Skin of body (tissue), 2 donors: ENCODE measurements around the gene DDAH1. TPM values are rescaled to one million over a fixed set of nuclear protein-coding genes. Genes with fewer than 3 reads are reported as not detected.
"Not testable (repeated sequence)": the region's sequence is repeated elsewhere in the genome, so short reads cannot be mapped to it uniquely, and the experiment has no call there.

Source experiments
- DNase-seq: peaks from one replicate; lab custom pipeline; 2025; lab: John Stamatoyannopoulos, UW
- total RNA-seq: library from RNA; depleted of rRNA; stranded (reverse); fragments of >200 nt; gene quantifications from one replicate; pipeline ENCODE4 v1.2.3, GENCODE V29; 2014

Gene DDAH1
- total RNA-seq: 20.7 TPM

DNA sequence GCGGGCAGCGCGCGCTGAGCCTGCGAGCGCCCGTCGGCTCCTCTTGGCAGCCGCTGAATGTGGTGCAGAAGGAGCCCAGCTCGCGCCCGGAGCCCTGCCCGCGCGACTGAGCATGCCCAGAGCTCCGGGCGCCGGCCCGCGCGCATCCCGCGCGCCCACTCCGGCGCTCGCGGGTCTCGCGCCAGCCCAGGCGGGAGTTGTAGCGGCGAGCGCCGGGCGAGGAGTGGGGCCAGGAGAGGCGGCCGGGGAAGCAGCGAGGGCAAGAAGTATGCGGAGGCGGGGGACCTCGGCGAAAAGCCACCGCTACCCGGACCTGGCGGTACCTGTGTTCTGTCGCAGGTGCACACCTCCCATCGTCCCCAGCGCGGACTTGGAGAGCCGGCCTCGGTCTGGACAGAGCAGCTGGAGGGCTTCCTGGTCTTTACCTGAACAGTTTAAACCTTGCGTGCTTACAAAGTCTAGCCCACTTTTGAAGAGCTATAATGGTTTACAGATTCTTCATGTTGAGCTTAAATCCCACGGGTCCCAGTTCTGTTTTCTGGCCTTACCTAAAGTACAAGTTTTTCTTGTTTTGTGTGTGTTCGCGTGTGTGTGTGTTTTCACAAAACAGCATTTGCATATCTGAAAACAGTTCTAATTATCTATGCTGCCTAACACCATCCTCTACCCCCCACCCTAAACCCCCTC, at the start of gene DDAH1:
DDAH1 (minus strand) TSS at position 61 of the 687 bp plus-strand sequence. CDS start 114 bp downstream, outside the sequence.
- peak; percentile 32 for DNase-seq

DNA sequence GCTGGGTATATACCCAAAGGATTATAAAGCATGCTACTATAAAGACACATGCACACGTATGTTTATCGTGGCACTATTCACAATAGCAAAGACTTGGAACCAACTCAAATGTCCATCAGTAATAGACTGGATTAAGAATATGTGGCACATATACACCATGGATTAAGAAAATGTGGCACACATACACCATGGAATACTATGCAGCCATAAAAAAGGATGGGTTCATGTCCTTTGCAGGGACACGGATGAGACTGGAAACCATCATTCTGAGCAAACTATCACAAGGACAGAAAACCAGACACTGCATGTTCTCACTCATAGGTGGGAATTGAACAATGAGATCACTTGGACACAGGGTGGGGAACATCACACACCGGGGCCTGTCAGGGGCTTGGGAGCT, 49.0 kb upstream of the DDAH1 start:
- not testable (repeated sequence) for DNase-seq

DNA sequence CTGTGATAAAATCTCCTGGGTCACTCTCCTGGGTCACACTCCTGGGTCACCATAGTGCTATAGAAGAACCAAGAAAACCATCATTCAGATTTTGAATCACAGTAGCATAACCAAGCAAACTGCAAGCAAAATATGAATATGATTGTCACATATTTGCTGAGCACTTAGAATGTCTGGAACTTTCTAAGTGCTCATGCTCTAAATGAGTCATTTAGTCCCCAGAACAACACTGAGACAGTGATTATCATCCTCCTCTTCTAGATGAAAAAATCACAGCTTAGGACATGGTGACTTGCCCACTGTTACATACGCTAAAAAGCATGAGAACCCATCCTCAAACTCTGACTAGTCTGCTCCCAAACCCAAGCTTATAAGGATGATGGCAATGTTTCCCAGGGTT, 39.5 kb upstream of the DDAH1 start:
- DNase-seq: no peak

DNA sequence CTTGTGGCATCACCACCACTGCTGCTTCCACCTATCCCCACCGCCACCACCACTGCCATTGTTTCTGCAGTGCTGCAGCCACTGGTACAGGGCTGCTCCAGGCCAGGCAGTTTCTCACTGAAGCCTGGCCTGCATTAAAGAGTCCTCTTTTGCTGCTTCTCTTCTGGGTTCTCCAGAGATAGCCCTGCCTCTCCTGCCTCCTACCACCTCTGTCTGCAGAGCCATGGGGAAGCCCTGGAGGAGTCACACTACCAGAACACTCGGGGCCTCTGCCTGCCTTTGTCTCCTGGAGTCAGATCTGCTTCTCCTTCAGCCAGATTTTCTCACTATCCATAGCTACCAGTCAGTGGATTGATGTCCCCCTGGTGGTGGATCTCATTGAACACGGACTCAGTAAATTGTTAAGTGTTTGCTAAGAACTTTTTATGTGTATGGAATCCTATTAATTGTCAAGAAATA, 37.7 kb upstream of the DDAH1 start:
- DNase-seq: peak; percentile 61

DNA sequence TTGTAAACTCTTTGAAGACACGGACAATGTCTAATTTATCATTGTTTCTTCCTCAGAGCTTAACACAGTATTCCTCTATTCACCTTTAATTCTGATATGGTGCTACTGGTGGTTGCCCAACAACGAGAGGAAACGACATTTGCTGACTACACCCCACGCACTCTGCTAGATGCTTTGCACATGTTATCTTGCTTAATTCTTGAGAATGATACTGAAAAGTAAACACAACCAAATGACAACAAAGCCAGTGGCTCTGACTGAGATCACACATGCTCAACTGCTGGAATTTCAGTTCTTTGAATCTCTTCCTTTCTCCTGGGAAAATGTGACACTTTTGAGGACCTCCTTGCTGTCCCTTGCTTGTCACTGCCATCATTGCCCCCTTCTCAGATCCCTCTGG, 37.2 kb upstream of the DDAH1 start:
- no peak for DNase-seq

DNA sequence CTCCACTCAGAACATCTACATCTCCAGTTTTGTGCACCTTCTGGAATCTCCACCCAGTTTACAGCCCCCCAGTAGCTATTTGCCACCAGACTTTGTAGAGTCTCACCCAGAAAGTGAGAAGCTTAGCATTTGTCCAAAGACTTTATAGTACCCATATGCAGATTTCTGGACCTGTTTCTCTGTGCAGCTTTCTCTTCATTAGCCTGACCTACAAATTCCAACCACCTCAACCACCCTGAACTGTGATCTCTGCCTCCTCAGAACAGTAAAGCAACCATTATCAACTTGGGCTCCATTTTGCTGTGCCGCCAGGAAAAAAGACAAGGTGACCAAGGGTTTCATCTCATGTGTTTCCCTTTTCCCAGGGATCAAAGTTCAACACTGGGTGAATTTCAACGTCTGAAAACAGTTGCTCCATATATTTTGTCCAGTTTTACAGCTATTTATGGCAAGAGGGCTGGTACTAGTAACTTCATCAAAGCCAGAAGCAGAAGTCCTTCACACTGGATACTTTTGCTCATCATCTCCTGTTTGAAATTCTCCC, 36.5 kb upstream of the DDAH1 start:
- no peak for DNase-seq

DNA sequence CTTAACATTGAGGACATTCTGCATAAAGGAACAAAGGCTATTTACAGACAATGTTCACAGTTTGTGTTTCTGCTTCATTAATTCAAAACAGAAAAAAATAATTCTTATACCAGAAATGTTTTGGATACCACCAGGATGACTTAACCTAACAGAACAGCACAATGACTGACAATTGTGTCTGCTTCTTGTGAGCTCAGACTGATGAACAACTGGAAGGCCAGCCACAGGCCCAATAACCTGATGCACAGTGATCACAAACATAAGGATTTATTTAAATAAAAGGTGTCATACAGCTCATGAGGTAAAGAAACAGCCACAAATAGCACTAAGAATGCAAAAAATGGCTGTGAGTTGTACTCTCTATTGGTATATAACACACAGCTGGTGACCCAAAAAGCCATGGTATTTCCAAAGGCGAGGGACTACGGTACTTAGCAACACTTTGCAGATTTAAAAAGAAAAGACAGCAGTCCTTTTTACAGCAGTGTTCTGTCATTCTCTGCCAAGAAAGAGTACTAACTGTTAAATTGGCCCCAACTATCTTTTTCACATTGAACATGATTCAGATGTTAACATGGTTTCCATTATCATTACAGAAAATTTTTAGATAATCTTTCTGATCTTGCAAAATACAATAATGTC, 32.1 kb upstream of the DDAH1 start:
- no peak for DNase-seq

DNA sequence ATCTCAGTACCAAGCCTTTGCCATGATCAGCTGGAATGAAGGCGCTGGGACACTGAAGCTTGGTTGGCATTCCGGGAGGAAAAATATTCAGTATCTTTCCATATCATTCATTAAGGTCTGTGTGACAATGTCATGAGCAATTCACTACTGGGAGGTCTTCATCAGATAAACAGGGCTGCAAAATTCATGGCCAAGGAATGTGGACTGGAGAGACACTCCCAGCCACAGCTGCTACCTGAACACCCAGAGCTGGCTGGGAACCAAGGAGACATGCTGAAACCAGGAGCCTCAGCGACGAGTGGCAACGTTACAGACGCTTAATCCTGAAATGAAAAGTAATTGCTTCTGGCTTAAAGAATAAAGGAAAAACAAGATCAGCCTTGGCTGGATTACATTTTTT, 30.6 kb upstream of the DDAH1 start:
- no peak for DNase-seq

DNA sequence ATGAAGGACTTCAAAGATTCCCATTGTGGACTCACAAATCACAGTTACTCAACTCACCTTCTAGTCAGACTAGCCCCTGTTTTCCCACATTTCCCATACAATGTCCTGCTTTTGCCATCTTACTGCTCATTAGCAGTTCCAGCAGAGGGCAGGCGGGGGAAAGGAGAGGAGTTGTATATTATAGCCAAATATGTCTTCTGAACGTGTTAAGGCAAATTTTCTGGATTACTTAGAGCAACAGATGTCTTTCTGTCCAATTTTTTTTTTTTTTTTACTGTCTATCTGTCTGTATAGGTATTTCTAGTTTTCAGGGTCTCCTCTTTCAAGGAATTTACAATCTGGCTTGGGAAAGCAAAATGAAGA, 29.9 kb upstream of the DDAH1 start:
- no peak for DNase-seq

DNA sequence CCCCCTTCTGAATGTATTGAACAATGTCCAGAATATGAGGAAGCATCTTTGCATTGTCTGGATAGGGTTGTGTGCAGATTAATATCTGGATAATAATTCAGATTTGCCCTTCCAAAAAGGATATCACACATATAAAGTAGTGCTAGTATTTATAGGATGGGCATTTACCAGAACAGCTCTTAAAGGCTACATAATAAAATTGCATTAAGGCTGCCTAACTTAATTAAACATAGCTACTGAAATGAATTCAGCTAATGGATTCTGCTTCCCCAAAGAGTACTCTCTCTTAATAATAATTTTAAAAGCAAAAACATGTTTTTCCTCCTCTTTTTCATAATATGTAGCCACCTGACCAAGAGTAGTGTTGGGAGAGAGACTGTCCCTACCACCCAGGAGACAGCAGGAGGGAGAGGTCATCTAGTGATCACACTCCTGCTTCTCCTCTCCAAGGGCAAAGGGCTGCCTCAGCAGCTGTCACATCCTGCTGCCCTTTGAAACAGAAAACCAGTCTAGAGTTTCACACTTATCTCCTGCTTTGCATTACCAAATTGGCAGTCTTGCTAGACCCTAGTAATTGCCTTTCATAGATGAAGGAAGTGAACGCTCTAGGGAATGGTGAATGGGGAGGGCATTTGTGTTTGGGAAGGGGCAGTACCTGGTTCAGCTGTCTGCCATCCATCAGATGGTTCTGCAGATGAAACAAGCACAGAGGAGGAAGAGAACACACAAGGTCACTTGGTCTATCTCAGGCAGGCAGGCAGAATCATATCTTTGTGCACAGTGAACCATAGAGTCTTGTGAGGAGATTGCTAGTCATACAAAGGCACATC, 29.3 kb upstream of the DDAH1 start:
- no peak for DNase-seq

DNA sequence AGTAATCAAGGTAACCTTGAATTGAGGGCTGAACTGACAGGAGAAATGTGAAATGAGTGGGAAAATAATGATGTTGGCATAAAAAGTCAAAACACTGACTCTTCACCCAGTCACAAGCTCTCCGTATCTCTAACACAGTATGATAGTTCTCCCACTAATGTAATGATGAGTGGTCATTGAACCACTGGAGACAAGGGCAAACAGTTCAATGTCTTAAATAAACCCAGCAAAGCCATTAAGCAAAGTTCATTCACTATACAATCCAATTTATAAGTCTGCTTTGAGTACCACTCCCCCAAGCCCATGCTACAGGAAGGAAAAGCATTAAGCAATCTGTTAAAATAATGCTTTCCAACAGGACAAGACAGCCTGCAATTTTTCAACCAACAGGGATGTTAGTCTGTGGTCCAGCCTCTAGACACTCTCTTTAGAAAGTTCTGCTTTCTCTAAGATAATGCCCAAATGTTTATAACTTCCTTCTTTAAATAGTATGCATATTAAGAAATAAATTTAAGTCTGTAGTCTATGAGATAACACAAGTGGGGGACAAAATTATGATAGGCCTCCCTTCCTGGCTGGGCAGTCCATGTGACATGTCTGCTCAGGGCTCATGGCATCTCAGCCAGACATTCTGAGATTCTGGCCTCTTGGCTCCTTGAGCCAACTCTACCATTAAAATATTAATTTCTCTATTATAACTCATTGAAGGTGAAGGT, 25.5 kb upstream of the DDAH1 start:
- no peak for DNase-seq

DNA sequence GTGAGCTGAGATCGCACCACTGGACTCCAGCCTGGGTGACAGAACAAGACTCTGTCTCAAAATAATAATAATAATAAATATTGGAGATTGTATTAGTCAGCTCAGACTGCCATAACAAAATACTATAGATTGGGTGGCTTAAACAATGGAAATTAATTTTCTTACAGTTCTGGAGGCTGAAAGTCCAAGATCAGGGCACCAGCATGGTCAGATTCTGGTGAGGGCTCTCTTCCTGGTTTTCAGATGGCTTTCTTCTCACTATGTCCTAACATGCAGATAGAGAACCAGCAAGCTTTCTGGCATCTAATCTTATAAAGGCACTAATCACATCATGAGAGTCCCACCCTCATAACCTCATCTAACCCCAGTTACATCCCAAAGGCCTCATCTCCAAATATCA, 23.2 kb upstream of the DDAH1 start:
- no peak for DNase-seq

DNA sequence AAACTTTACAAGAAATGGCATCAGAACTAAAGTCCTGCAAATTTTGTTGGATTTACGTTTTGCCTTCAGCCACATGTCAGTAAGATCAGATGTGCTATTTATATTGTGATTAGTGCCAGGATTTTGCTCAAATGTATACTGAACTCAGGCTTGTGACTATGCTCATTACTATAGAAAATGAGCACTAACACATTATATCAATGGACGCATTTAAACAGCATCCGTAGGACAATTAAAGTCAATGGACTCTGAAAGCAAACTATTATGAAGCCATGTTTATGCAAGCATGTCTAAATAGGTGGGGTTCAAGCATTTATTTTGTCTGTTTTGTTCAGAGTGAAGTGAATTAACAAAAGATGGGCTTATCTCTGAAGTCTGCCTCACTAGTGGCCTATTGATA, 20.6 kb upstream of the DDAH1 start:
- DNase-seq: no peak

DNA sequence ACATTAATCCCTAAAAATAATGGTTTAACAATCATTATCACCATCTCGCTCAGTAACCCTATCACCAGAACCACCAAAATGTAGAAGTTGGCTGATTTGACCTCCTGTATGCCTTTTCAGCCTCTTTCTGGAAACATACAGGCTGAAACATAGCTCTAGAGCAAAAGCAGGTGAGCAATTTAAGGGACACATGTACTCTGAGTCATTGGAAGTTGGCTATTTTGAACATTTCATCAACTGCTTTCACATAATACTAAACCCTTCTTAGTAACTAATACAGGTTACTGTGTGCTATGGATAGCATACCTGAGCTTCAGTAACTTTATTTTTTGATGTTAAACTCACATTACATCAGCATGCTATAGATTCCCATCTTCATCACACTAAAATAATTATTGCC, 19.8 kb upstream of the DDAH1 start:
- DNase-seq: no peak

DNA sequence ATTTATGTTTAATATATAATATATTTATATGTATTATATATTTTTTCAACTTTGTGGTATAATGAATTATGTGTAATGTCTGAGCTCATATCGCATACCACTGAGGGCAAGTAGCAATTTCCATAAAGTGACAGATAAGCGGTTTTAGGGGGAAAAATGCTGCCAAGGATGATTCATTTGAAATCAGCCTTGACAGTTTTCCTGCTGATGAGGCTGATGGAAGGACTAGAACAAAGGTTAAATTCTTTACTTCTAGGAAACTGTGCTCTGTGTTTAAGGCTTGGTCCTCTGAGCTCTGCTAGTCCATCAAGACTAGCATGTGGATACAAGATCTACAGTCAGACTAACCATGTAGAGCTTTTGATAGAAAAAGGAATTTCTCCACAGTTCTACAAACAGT, 19.3 kb upstream of the DDAH1 start:
- no peak for DNase-seq

DNA sequence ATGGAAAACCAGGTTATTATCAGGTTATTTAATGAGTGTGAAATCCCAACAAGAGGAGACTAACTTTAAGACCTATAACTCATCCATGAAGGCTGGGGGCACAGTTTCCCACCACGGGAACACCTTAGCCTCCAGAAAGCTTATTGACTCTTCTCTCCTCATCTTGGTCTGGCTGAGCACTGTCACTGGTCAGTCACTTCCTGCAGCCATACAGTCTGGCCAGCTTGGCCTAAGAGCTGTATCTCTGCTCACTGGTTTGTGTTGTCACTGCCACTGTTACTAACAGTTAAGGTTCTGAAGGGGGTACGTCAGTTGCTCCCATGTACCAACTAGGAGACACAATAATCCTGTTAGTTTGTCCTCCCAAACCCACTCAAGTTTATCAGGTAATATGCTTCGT, 16.7 kb upstream of the DDAH1 start:
- DNase-seq: no peak

DNA sequence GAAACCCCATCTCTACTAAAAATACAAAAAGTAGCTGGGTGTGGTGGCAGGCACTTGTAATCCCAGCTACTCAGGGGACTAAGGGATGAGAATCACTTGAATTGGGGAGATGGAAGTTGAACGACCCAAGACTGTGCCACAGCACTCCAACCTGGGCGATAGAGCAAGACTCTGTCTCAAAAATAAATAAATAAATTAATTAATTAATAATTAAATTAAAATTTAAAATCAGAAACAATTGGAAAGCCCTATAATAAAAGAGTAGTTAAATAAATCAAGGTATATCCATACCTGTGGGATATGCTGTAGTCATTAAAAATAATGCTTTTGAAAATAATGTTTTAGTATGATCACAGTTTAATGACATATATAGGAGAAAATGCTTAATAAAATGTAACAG, 15.6 kb upstream of the DDAH1 start:
- DNase-seq: no peak

DNA sequence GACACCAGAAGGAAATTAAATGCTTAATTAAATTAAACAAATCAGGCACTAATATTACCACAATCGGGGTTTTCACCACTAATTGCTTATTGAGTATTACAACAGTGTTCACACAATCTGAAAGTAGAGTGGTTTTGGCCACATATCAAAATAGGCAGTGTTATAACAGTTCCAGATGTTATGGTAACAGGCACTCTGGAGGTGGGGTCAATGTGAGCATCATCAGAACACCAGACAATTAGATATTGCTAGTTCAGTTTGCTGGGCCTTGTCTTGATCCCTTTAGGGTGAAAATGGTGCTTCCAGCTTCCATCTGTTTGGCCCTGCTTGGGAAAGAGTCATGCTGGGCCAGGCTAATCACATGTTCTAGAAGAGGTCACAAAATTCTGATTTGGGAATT, 14.5 kb upstream of the DDAH1 start:
- DNase-seq: no peak

DNA sequence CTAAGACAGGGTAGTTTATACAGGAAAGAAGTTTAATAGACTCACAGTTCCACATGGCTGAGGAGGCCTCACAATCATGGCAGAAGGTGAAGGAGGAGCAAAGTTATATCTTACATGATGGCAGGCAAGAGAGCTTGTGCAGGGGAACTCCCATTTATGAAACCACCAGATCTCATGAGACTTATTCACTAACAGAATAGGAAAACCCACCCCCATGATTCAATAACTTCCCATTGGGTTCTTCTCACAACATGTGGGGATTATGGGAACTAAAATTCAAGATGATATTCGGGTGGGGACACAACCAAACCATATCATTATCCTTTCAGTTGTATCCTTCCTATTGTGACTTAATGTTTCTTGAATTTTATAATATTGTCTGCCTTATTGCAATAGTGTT, 13.4 kb upstream of the DDAH1 start:
- no peak for DNase-seq

DNA sequence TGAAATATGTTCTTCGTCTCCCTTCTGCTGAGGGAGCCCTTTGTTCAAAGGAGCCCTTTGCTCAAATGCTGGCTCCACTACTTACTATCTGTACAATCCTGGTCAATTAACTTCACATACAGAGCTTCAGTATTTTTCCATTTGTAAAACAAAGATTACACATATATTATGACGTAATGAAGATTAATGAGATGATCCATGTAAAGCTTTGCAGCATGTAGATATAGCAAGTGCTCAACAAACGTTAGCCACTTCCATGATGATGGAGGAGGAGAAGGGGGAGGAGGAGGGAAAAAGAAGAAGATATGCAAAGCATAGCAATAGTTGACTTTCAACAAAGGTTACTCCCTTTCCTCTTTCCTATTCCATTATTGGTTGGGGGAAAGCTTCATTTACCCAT, 10.1 kb upstream of the DDAH1 start:
- DNase-seq: no peak

DNA sequence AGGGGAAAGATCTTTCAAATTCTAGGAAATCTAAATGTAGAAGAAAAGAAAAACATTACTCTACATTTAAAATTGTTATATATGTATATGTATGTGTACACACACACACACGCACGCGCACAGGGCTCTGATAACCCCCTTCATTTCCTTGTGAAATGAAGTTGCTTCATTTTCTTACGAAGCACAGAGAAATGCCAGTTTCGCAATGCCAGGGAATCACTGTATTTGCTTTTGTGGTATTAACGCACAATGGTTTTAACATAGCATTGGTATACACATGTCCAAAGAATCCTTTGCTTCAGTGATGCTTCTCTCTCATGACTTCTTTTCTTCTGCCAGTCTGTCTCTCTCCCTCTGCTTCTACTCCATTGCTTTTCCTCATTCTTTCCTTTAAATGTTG, 8.4 kb upstream of the DDAH1 start:
- DNase-seq: no peak

DNA sequence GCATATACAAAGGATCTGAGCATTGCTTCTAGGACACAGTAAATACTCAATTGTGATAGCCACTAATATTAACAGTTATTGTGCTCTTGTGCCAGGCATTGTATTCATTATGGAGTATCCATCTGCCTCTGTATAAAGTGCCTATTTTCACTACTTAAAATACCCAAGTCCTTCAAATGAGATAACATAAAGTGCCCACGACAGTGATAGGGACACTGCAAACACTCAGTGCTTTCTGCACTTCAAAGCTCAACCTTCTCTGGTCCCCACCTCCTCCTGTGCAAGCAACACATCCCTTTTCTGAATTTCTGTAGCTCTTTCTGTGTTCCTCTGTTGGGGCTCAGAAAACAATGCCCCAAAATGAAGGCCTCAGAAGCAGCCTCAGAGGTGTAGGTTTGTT, 6.6 kb upstream of the DDAH1 start:
- no peak for DNase-seq
